ENCODE results near the gene DCTD. TPM values are rescaled to one million over a fixed set of nuclear protein-coding genes. Genes with fewer than 3 reads are reported as not detected.

Gene DCTD
- total RNA-seq, 1 donor from 2014 or later: 120 TPM

DNA sequence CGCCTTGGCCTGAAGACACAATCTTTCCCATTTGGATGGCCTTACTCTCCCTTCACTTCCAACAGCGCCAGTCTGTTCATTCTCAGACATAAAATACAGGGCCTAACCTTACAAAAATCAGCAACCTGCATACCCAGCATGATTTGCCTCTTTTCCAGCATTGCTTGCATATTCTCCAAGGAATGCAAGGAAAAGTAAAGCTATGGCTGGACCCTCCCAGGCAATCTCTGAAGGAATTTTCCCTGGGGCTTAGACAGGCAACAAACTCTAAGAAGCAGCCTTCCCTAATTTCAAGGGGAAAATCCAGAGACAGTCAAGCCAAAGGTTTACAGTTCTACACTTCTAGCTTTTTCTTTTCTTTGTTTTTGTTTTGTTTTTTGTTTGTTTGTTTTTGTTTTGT is 3.6 kb downstream of the DCTD start:
- peaks cover 19% of the 10 kb centered on the region for H3K36me3 Mint-ChIP-seq (ENCODE audit: low read depth)

DNA sequence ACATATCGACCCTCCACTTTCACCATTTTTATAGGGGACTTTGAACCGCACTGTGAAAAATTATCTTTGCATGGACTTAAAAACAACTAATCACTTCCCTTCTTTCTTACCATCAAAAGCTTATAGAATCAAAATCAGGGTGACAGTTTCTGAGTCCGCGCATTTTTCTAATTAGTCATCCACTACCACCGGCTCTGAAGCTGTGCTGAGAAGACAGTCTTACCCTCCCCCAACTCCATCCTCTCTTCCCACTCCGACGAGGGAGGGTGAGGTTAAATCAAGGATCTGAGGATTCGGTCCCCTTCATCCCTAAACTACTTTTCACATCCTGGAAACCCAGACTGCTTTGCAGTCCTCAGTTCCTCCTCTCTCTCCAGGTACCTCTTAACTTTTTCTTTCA is 4.2 kb downstream of the DCTD start:
- Mint-ChIP-seq H3K27ac (ENCODE audit: unreplicated experiment) (no peak overlapping the region), H3K36me3 (ENCODE audit: low read depth) (peaks cover 19% of the 10 kb centered on the region), H3K4me3 (no peak overlapping the region), H3K27me3 (ENCODE audit: low read depth) (no peaks in the 10 kb centered on the region), H3K9me3 (no peaks in the 10 kb centered on the region), H3K4me1 (peaks cover 36% of the 10 kb centered on the region)
- TF ChIP-seq, protein P1, sequence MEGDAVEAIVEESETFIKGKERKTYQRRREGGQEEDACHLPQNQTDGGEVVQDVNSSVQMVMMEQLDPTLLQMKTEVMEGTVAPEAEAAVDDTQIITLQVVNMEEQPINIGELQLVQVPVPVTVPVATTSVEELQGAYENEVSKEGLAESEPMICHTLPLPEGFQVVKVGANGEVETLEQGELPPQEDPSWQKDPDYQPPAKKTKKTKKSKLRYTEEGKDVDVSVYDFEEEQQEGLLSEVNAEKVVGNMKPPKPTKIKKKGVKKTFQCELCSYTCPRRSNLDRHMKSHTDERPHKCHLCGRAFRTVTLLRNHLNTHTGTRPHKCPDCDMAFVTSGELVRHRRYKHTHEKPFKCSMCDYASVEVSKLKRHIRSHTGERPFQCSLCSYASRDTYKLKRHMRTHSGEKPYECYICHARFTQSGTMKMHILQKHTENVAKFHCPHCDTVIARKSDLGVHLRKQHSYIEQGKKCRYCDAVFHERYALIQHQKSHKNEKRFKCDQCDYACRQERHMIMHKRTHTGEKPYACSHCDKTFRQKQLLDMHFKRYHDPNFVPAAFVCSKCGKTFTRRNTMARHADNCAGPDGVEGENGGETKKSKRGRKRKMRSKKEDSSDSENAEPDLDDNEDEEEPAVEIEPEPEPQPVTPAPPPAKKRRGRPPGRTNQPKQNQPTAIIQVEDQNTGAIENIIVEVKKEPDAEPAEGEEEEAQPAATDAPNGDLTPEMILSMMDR (conservative IDR thresholded peaks at IDR 0.05): no peak
- no peak for DNase-seq (ENCODE audit: low read depth, low spot score)

More for the DNA sequence above, 3.6 kb downstream of the DCTD start:
- no peak overlapping the region for H3K27ac Mint-ChIP-seq (ENCODE audit: unreplicated experiment)
- TF ChIP-seq, protein P1 (conservative IDR thresholded peaks at IDR 0.05): no peak
- H3K9me3 Mint-ChIP-seq: no peaks in the 10 kb centered on the region
- H3K27me3 Mint-ChIP-seq (ENCODE audit: low read depth): no peaks in the 10 kb centered on the region
- no peak for DNase-seq (ENCODE audit: low read depth, low spot score)
- H3K4me1 Mint-ChIP-seq: peaks cover 42% of the 10 kb centered on the region
- H3K4me3 Mint-ChIP-seq: peak overlapping the region; percentile 29

DNA sequence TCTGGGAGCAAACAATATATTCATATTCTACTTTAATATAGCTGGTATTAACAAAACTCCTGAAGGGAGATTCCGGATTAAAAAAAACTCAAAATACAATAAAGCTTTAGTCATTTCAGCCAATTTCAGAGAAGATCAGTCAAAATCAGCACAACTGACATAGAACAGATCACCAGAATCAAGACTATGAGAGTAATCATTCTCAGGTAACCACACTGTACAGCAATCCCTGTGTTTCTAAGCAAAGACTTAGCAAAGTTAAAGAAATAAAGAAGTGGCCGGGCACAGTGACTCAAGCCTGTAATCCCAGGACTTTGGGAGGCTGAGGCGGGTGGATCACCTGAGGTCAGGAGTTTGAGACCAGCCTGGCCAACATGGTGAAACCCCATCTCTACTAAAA is 9.1 kb downstream of the DCTD start:
- DNase-seq (ENCODE audit: low read depth, low spot score): no peak
- TF ChIP-seq, protein P1 (conservative IDR thresholded peaks at IDR 0.05): no peak
- H3K4me3 Mint-ChIP-seq: no peak overlapping the region
- H3K4me1 Mint-ChIP-seq: peaks cover 26% of the 10 kb centered on the region
- no peaks in the 10 kb centered on the region for H3K9me3 Mint-ChIP-seq
- no peaks in the 10 kb centered on the region for H3K27me3 Mint-ChIP-seq (ENCODE audit: low read depth)
- H3K27ac Mint-ChIP-seq (ENCODE audit: unreplicated experiment): no peak overlapping the region
- peaks cover 39% of the 10 kb centered on the region for H3K36me3 Mint-ChIP-seq (ENCODE audit: low read depth)

DNA sequence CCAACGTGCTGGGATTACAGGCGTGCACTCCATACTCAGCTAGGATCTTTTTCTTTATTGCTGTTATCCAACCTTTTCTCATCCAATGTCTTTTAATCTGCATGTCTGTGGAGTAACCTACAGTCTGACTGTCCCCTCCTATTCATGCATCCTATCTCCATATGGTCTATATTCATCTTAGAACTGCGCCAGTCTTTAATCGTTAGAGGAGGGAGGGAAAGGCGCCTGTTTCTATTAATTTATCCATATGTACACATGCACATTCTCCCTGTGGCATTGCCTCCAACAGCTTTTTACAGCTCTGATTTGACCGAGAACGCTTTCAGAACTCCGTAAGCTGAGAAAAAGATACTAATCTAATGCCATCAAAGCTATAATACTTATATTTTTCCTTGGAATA is 9.8 kb downstream of the DCTD start:
- Mint-ChIP-seq H3K27me3 (ENCODE audit: low read depth) (no peaks in the 10 kb centered on the region), H3K36me3 (ENCODE audit: low read depth) (peaks cover 35% of the 10 kb centered on the region), H3K4me3 (no peak overlapping the region), H3K4me1 (peaks cover 19% of the 10 kb centered on the region), H3K27ac (ENCODE audit: unreplicated experiment) (no peak overlapping the region), H3K9me3 (no peaks in the 10 kb centered on the region)
- no peak for DNase-seq (ENCODE audit: low read depth, low spot score)
- TF ChIP-seq, protein P1 (conservative IDR thresholded peaks at IDR 0.05): no peak

DNA sequence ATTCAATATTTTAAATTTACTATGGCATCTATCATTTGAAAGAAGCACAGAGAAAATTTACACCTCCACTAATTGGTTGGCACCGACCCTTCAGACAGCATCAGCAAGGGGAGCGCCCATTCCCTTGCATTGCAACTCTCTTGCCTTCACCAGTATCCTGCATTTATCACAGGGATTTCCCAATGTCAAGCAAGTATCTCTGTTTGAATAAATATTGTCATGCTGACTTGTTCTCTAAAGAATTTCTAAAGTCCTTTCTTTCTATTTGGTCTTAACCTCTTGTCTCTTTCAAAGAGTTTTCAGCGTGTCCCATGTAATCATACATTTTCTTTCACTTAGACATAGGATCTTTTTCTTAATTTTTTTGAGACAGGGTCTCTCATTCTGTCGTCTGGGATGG is 10.4 kb downstream of the DCTD start:
- Mint-ChIP-seq H3K27me3 (ENCODE audit: low read depth) (no peaks in the 10 kb centered on the region), H3K9me3 (no peaks in the 10 kb centered on the region), H3K36me3 (ENCODE audit: low read depth) (peaks cover 32% of the 10 kb centered on the region), H3K27ac (ENCODE audit: unreplicated experiment) (no peak overlapping the region), H3K4me3 (no peak overlapping the region), H3K4me1 (peaks cover 19% of the 10 kb centered on the region)
- TF ChIP-seq, protein P1 (conservative IDR thresholded peaks at IDR 0.05): no peak
- DNase-seq (ENCODE audit: low read depth, low spot score): no peak

DNA sequence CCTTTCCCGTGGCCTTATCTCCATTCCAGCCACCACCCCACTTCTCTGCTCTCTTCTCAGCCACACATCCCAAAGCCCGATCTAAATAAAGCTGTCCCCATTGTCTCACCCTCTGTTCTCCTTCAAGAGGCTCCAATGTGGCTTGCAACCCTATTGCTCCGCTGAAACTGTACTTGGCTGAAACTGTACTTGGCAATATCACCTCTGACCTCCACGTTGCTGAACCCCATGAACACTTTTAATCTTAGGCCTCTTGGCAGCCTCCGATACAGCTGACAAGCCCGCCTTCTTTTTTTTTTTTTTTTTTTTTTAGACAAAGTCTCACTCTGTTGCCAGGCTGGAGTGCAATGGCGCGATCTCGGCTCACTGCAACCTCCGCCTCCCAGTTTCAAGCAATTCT is 12.1 kb downstream of the DCTD start:
- DNase-seq (ENCODE audit: low read depth, low spot score): no peak
- Mint-ChIP-seq H3K4me3 (no peak overlapping the region), H3K4me1 (peaks cover 19% of the 10 kb centered on the region), H3K36me3 (ENCODE audit: low read depth) (peaks cover 26% of the 10 kb centered on the region), H3K27ac (ENCODE audit: unreplicated experiment) (no peak overlapping the region), H3K9me3 (no peaks in the 10 kb centered on the region), H3K27me3 (ENCODE audit: low read depth) (no peaks in the 10 kb centered on the region)
- TF ChIP-seq, protein P1 (conservative IDR thresholded peaks at IDR 0.05): no peak

All from neural crest cell (in vitro differentiated cells).